HCT116 (cell line): ENCODE data around the gene TMIGD3. TPM values are rescaled to one million over a fixed set of nuclear protein-coding genes. Genes with fewer than 3 reads are reported as not detected.

Source experiments
- ATAC-seq: fragments of 200-7000 bp; cut with Tn5 transposase; 2 replicates; pipeline ENCODE4 v1.9.1; 2020; ENCODE audit warnings: mild to moderate bottlenecking, moderate library complexity
- BruUV-seq: library from RNA; stranded (reverse); fragments of 400-500 nt; replicated peaks from 2 replicates; lab custom pipeline; 2021; lab: Mats Ljungman, UMichigan
- CTCF ChIA-PET: fragments of 300-600 bp; sonication (Branson Sonifier 250); formaldehyde crosslinking; loops from one replicate; lab custom pipeline; 2021; ENCODE audit warnings: antibody characterized with exemption; lab: Charles Lee
- POLR2A ChIA-PET: fragments of 300-600, 350-600 bp; sonication (Branson Sonifier 250); formaldehyde crosslinking; loops from one replicate; lab custom pipeline; 2021; ENCODE audit warnings: antibody characterized with exemption; lab: Charles Lee
- RAD21 ChIA-PET, 2 experiments: fragments of 300-600 bp; sonication (Branson Sonifier 250); formaldehyde crosslinking; loops; one replicate each; lab custom pipeline; 2023; ENCODE audit warnings: low total read pairs in 2 of 2; ENCODE audit not compliant: uncharacterized antibody in 2 of 2, unreplicated experiment in 2 of 2, low non-redundant PET in 1 of 2; lab: Charles Lee
- DNase-seq: peaks from one replicate; pipeline ENCODE4 v3.0.0-alpha.2; 2010; ENCODE audit warnings: low read depth, low spot score
- H2AFZ ChIP-seq: fragments of 200-600 bp; shearing (Covaris generic), sonication (generic); 2 replicates; pipeline ENCODE4 v1.6.1; 2017; ENCODE audit warnings: low read depth, mixed run types, mixed read lengths, antibody characterized with exemption, low read length; ENCODE audit not compliant: poor library complexity, severe bottlenecking
- H3K27ac ChIP-seq: 2 replicates; pipeline ENCODE4 v1.5.1; 2012; ENCODE audit warnings: low read depth, low read length
- H3K27me3 ChIP-seq: fragments of 200-600 bp; sonication (generic); 2 replicates; pipeline ENCODE4 v1.6.1; 2016; ENCODE audit warnings: mixed run types, low read length, mixed read lengths; ENCODE audit not compliant: insufficient read depth
- H3K36me3 ChIP-seq, 2 experiments: fragments of 200-500 bp in 1 of 2; fragments of 200-600 bp in 1 of 2; sonication (Bioruptor generic) in 1 of 2; sonication (generic) in 1 of 2; 2 replicates each; pipeline versions ENCODE4 v1.5.1 to v1.6.1; 2014 to 2016; ENCODE audit warnings: low read length in 2 of 2, inconsistent platforms in 1 of 2, mixed read lengths in 1 of 2, mixed run types in 1 of 2; ENCODE audit not compliant: insufficient read depth in 2 of 2, control insufficient read depth in 1 of 2
- H3K4me1 ChIP-seq, 2 experiments: fragments of 200-600 bp in 1 of 2; sonication (generic) in 1 of 2; 2 replicates each; pipeline versions ENCODE4 v1.5.1 to v1.6.1; 2012 to 2017; ENCODE audit warnings: low read length in 2 of 2, inconsistent platforms in 1 of 2, mild to moderate bottlenecking in 1 of 2, mixed read lengths in 1 of 2, mixed run types in 1 of 2, moderate library complexity in 1 of 2; ENCODE audit not compliant: insufficient read depth in 2 of 2, control insufficient read depth in 1 of 2
- H3K4me2 ChIP-seq: fragments of 200-600 bp; sonication (generic); 2 replicates; pipeline ENCODE4 v1.6.1; 2017; ENCODE audit warnings: mixed run types, low read length, mixed read lengths
- H3K4me3 ChIP-seq, 2 experiments: fragments of 200-600 bp in 1 of 2; sonication (generic) in 1 of 2; replicated peaks in 1 of 2; 2 replicates each; pipeline ENCODE4 v1.5.1; 2011 to 2016; ENCODE audit warnings: low read length in 2 of 2, control low read depth in 1 of 2, low read depth in 1 of 2, mild to moderate bottlenecking in 1 of 2, mixed read lengths in 1 of 2, mixed run types in 1 of 2
- H3K79me2 ChIP-seq: fragments of 200-600 bp; sonication (generic); 2 replicates; pipeline ENCODE4 v1.6.1; 2017; ENCODE audit warnings: mild to moderate bottlenecking, mixed run types, low read length, moderate library complexity, mixed read lengths; ENCODE audit not compliant: insufficient read depth
- H3K9ac ChIP-seq: fragments of 200-600 bp; sonication (generic); 2 replicates; pipeline ENCODE4 v1.6.1; 2016; ENCODE audit warnings: low read length, mixed read lengths
- H3K9me2 ChIP-seq: fragments of 200-600 bp; sonication (generic), shearing (Covaris generic); 2 replicates; pipeline ENCODE4 v1.6.1; 2017; ENCODE audit warnings: mixed run types, mild to moderate bottlenecking, moderate library complexity; ENCODE audit not compliant: insufficient read depth
- H3K9me3 ChIP-seq, 2 experiments: fragments of 200-500 bp in 1 of 2; fragments of 200-600 bp in 1 of 2; sonication (Bioruptor generic) in 1 of 2; sonication (generic) in 1 of 2; 2 replicates each; pipeline ENCODE4 v1.6.1; 2014 to 2017; ENCODE audit warnings: low read length in 2 of 2, mixed read lengths in 2 of 2, inconsistent platforms in 1 of 2, low read depth in 1 of 2, mild to moderate bottlenecking in 1 of 2, mixed run types in 1 of 2, moderate library complexity in 1 of 2; ENCODE audit not compliant: control insufficient read depth in 1 of 2, insufficient read depth in 1 of 2
- H4K20me1 ChIP-seq: fragments of 200-600 bp; sonication (generic), shearing (Covaris generic); 2 replicates; pipeline ENCODE4 v1.6.1; 2017; ENCODE audit warnings: mixed run types, mild to moderate bottlenecking, moderate library complexity; ENCODE audit not compliant: insufficient read depth
- EGR1 ChIP-seq: IDR thresholded peaks from 2 replicates; pipeline ENCODE4 v1.6.1; 2012; ENCODE audit warnings: low read depth
- FOSL1 ChIP-seq: IDR thresholded peaks from 2 replicates; pipeline ENCODE4 v1.6.1; 2012; ENCODE audit warnings: low read depth
- RAD21 ChIP-seq: IDR thresholded peaks from 2 replicates; pipeline ENCODE4 v1.6.1; 2012; ENCODE audit warnings: low read depth, mild to moderate bottlenecking
- intact Hi-C: fragments of 100-400 bp; cut with micrococcal nuclease; formaldehyde crosslinking; loops from 2 replicates; pipeline ENCODE4 v1.10.0; 2022
- total RNA-seq: library from RNA; stranded (reverse); gene quantifications from one replicate; pipeline ENCODE4 v1.2.1, GENCODE V29; 2021; ENCODE audit not compliant: unreplicated experiment
- TF ChIP-seq, protein P1 (sequence below), 3 experiments: fragments of 200-600 bp in 1 of 3; sonication (generic) in 1 of 3; IDR thresholded peaks in 2 of 3; conservative IDR thresholded peaks in 1 of 3; 2 replicates each; pipeline ENCODE4 v1.5.1; 2012 to 2017; ENCODE audit warnings: low read depth in 2 of 3, low read length in 2 of 3, antibody characterized with exemption in 1 of 3, borderline replicate concordance in 1 of 3, control low read depth in 1 of 3, mild to moderate bottlenecking in 1 of 3, mixed read lengths in 1 of 3, mixed run types in 1 of 3, moderate library complexity in 1 of 3; ENCODE audit not compliant: insufficient read depth in 1 of 3

Gene TMIGD3
- total RNA-seq, 1 experiment from 2014 or later: not detected

DNA sequence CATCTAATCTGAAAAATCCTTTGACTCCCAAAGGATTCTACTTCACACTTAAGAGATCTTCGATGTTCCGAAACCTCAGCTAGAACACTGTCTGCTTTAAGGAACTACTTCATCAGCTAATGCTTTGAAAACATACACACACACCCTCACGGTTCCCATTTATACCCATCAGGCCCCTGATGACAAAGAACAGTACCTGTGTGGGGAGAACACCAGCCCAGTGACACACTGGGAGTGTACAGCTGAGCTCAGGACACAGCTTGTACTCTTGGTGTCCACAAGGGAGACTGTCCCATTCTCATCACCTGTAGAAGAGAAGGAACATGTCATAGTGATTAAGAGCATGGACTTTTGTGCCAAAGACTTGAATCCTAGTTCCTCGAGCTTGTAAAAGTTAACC lies 61.0 kb downstream of the TMIGD3 start (continued):
- no peak for TF ChIP-seq EGR1

DNA sequence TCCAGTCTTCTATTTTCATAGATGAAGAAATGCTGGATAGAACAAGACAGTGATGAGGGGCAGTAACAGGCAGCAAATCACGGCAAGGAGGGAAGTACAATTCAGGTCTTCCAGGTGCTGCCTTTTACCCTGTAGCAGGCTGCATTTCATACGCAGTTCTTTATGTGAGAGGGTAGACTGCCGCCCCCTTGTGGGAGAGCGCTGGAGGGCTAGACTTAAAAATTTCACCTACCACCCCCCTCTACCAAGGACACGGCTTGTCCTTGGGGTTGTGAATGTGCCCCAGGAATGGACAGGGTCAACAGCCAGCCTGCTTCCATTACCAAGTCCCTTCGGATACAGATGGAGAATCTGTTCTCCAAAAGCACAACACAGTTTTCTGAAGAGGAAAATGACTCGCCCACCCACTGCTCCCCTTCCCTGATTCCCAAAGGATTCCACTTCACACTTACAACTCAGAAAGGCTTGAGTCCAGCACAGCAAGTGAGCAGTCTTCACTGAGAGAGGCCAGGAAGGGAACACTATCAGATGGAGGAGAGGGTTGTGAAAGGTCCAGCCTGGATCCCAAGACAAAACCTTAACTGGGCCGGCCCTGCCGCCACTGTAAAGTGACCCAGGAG lies 61.8 kb downstream of the TMIGD3 start:
- TF ChIP-seq, protein P1, sequence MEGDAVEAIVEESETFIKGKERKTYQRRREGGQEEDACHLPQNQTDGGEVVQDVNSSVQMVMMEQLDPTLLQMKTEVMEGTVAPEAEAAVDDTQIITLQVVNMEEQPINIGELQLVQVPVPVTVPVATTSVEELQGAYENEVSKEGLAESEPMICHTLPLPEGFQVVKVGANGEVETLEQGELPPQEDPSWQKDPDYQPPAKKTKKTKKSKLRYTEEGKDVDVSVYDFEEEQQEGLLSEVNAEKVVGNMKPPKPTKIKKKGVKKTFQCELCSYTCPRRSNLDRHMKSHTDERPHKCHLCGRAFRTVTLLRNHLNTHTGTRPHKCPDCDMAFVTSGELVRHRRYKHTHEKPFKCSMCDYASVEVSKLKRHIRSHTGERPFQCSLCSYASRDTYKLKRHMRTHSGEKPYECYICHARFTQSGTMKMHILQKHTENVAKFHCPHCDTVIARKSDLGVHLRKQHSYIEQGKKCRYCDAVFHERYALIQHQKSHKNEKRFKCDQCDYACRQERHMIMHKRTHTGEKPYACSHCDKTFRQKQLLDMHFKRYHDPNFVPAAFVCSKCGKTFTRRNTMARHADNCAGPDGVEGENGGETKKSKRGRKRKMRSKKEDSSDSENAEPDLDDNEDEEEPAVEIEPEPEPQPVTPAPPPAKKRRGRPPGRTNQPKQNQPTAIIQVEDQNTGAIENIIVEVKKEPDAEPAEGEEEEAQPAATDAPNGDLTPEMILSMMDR (IDR thresholded peaks at IDR 0.05 in 2 of 3, conservative IDR thresholded peaks at IDR 0.05 in 1 of 3; ENCODE audit: borderline replicate concordance in 1 of 3, insufficient read depth in 1 of 3, low read depth in 2 of 3, low read length in 2 of 3): peak; percentile 24 to 73 (median 70); a peak in 5 of 6 replicates
- TF ChIP-seq RAD21 (peak; percentile 28; the same call in 1 of the 2 replicates), FOSL1 (no peak)
- TF ChIP-seq, all 23 proteins: peak for 2
- Histone ChIP-seq H3K9ac (no peak overlapping the region), H2AFZ (no peak overlapping the region), H3K9me3 (no peaks in the 10 kb centered on the region), H4K20me1 (no peaks in the 10 kb centered on the region), H3K79me2 (peaks cover 40% of the 10 kb centered on the region), H3K27ac (no peak overlapping the region), H3K27me3 (no peaks in the 10 kb centered on the region), H3K4me3 (no peak overlapping the region), H3K4me1 (peaks cover 0 to 6% of the 10 kb centered on the region in 2 experiments; a peak in 1 of 4 replicates), H3K36me3 (peaks cover 58 to 81% of the 10 kb centered on the region in 2 experiments; a peak in 3 of 4 replicates), H3K4me2 (no peak overlapping the region), H3K9me2 (no peaks in the 10 kb centered on the region)
- ChIA-PET RAD21 (no interaction called here), POLR2A (no interaction called here), CTCF (interaction anchor here (1.5 kb wide), 1 partner anchor 219 kb away, joined by 4 read pairs; no protein-coding TSS in a partner anchor)
- intact Hi-C loops: loop anchor here (2.0 kb wide), 1 partner anchor 219 kb away; no protein-coding TSS in a partner anchor
- BruUV-seq: no TSS peak
- peak; percentile 86 for ATAC-seq
- no peak for DNase-seq
